Upper lobe of left lung (tissue), 4 donors: ENCODE results near the gene CLEC20A.

Experiments
- CTCF ChIP-seq, 6 experiments: fragments of 450-650 bp in 4 of 6; fragments of 200-600 bp in 2 of 6; sonication (generic) in 2 of 6; IDR thresholded peaks; one replicate each; pipeline ENCODE4 v1.5.1; 2016 to 2019; ENCODE audit warnings: antibody characterized with exemption in 6 of 6
- EP300 ChIP-seq, 4 donors: sonication (generic); formaldehyde crosslinking; IDR thresholded peaks; one replicate each; pipeline ENCODE4 v1.5.1; 2017; ENCODE audit warnings: antibody characterized with exemption in 4 of 4, control low read depth in 2 of 4

DNA sequence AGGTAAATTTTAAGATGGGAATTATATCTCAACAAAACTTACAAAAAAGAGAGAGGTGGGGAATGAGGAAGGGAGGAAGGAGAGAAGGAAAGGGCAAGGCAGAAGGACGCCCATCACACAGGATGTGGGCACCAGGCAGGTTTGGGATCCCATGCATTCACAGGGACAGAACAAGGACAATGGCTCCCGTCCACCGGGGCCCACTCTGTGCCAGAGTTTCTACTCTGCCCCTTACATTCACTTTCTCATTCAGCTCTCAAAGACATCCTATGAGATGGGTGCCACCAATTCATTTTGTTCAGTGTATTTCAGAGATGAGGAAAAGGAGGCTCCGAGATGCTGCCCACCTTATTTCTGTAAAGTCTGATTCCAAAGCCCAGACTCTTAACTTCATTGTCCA is 7.4 kb downstream of the CLEC20A start:
- TF ChIP-seq CTCF (IDR thresholded peaks at IDR 0.05) (no peak), EP300 (IDR thresholded peaks at IDR 0.05) (no peak)
